HCT116 (cell line): Measurements from ENCODE around the gene RNPS1. TPM values are rescaled to one million over a fixed set of nuclear protein-coding genes. Genes with fewer than 3 reads are reported as not detected.

ENCODE experiments used
- ATAC-seq: fragments of 200-7000 bp; cut with Tn5 transposase; 2 replicates; pipeline ENCODE4 v1.9.1; 2020; ENCODE audit warnings: mild to moderate bottlenecking, moderate library complexity
- BruUV-seq: library from RNA; stranded (reverse); fragments of 400-500 nt; replicated peaks from 2 replicates; lab custom pipeline; 2021; lab: Mats Ljungman, UMichigan
- CTCF ChIA-PET: fragments of 300-600 bp; sonication (Branson Sonifier 250); formaldehyde crosslinking; loops from one replicate; lab custom pipeline; 2021; ENCODE audit warnings: antibody characterized with exemption; lab: Charles Lee
- POLR2A ChIA-PET: fragments of 300-600, 350-600 bp; sonication (Branson Sonifier 250); formaldehyde crosslinking; loops from one replicate; lab custom pipeline; 2021; ENCODE audit warnings: antibody characterized with exemption; lab: Charles Lee
- RAD21 ChIA-PET, 2 experiments: fragments of 300-600 bp; sonication (Branson Sonifier 250); formaldehyde crosslinking; loops; one replicate each; lab custom pipeline; 2023; ENCODE audit warnings: low total read pairs in 2 of 2; ENCODE audit not compliant: uncharacterized antibody in 2 of 2, unreplicated experiment in 2 of 2, low non-redundant PET in 1 of 2; lab: Charles Lee
- DNase-seq: peaks from one replicate; pipeline ENCODE4 v3.0.0-alpha.2; 2010; ENCODE audit warnings: low read depth, low spot score
- H2AFZ ChIP-seq: fragments of 200-600 bp; shearing (Covaris generic), sonication (generic); 2 replicates; pipeline ENCODE4 v1.6.1; 2017; ENCODE audit warnings: low read depth, mixed run types, mixed read lengths, antibody characterized with exemption, low read length; ENCODE audit not compliant: poor library complexity, severe bottlenecking
- H3K27ac ChIP-seq: 2 replicates; pipeline ENCODE4 v1.5.1; 2012; ENCODE audit warnings: low read depth, low read length
- H3K27me3 ChIP-seq: fragments of 200-600 bp; sonication (generic); 2 replicates; pipeline ENCODE4 v1.6.1; 2016; ENCODE audit warnings: mixed run types, low read length, mixed read lengths; ENCODE audit not compliant: insufficient read depth
- H3K36me3 ChIP-seq, 2 experiments: fragments of 200-500 bp in 1 of 2; fragments of 200-600 bp in 1 of 2; sonication (Bioruptor generic) in 1 of 2; sonication (generic) in 1 of 2; 2 replicates each; pipeline versions ENCODE4 v1.5.1 to v1.6.1; 2014 to 2016; ENCODE audit warnings: low read length in 2 of 2, inconsistent platforms in 1 of 2, mixed read lengths in 1 of 2, mixed run types in 1 of 2; ENCODE audit not compliant: insufficient read depth in 2 of 2, control insufficient read depth in 1 of 2
- H3K4me1 ChIP-seq, 2 experiments: fragments of 200-600 bp in 1 of 2; sonication (generic) in 1 of 2; 2 replicates each; pipeline versions ENCODE4 v1.5.1 to v1.6.1; 2012 to 2017; ENCODE audit warnings: low read length in 2 of 2, inconsistent platforms in 1 of 2, mild to moderate bottlenecking in 1 of 2, mixed read lengths in 1 of 2, mixed run types in 1 of 2, moderate library complexity in 1 of 2; ENCODE audit not compliant: insufficient read depth in 2 of 2, control insufficient read depth in 1 of 2
- H3K4me2 ChIP-seq: fragments of 200-600 bp; sonication (generic); 2 replicates; pipeline ENCODE4 v1.6.1; 2017; ENCODE audit warnings: mixed run types, low read length, mixed read lengths
- H3K4me3 ChIP-seq, 2 experiments: fragments of 200-600 bp in 1 of 2; sonication (generic) in 1 of 2; replicated peaks in 1 of 2; 2 replicates each; pipeline ENCODE4 v1.5.1; 2011 to 2016; ENCODE audit warnings: low read length in 2 of 2, control low read depth in 1 of 2, low read depth in 1 of 2, mild to moderate bottlenecking in 1 of 2, mixed read lengths in 1 of 2, mixed run types in 1 of 2
- H3K79me2 ChIP-seq: fragments of 200-600 bp; sonication (generic); 2 replicates; pipeline ENCODE4 v1.6.1; 2017; ENCODE audit warnings: mild to moderate bottlenecking, mixed run types, low read length, moderate library complexity, mixed read lengths; ENCODE audit not compliant: insufficient read depth
- H3K9ac ChIP-seq: fragments of 200-600 bp; sonication (generic); 2 replicates; pipeline ENCODE4 v1.6.1; 2016; ENCODE audit warnings: low read length, mixed read lengths
- H3K9me2 ChIP-seq: fragments of 200-600 bp; sonication (generic), shearing (Covaris generic); 2 replicates; pipeline ENCODE4 v1.6.1; 2017; ENCODE audit warnings: mixed run types, mild to moderate bottlenecking, moderate library complexity; ENCODE audit not compliant: insufficient read depth
- H3K9me3 ChIP-seq, 2 experiments: fragments of 200-500 bp in 1 of 2; fragments of 200-600 bp in 1 of 2; sonication (Bioruptor generic) in 1 of 2; sonication (generic) in 1 of 2; 2 replicates each; pipeline ENCODE4 v1.6.1; 2014 to 2017; ENCODE audit warnings: low read length in 2 of 2, mixed read lengths in 2 of 2, inconsistent platforms in 1 of 2, low read depth in 1 of 2, mild to moderate bottlenecking in 1 of 2, mixed run types in 1 of 2, moderate library complexity in 1 of 2; ENCODE audit not compliant: control insufficient read depth in 1 of 2, insufficient read depth in 1 of 2
- H4K20me1 ChIP-seq: fragments of 200-600 bp; sonication (generic), shearing (Covaris generic); 2 replicates; pipeline ENCODE4 v1.6.1; 2017; ENCODE audit warnings: mixed run types, mild to moderate bottlenecking, moderate library complexity; ENCODE audit not compliant: insufficient read depth
- CBX3 ChIP-seq: IDR thresholded peaks from 2 replicates; pipeline ENCODE4 v1.6.1; 2012; ENCODE audit warnings: low read depth
- CEBPB ChIP-seq: IDR thresholded peaks from 2 replicates; pipeline ENCODE4 v1.6.1; 2012; ENCODE audit warnings: low read depth
- CTCF ChIP-seq, 3 experiments: fragments of 200-600 bp in 1 of 3; sonication (generic) in 1 of 3; IDR thresholded peaks in 2 of 3; conservative IDR thresholded peaks in 1 of 3; 2 replicates each; pipeline ENCODE4 v1.5.1; 2012 to 2017; ENCODE audit warnings: low read depth in 2 of 3, low read length in 2 of 3, antibody characterized with exemption in 1 of 3, borderline replicate concordance in 1 of 3, control low read depth in 1 of 3, mild to moderate bottlenecking in 1 of 3, mixed read lengths in 1 of 3, mixed run types in 1 of 3, moderate library complexity in 1 of 3; ENCODE audit not compliant: insufficient read depth in 1 of 3
- EGR1 ChIP-seq: IDR thresholded peaks from 2 replicates; pipeline ENCODE4 v1.6.1; 2012; ENCODE audit warnings: low read depth
- ELF1 ChIP-seq: IDR thresholded peaks from 2 replicates; pipeline ENCODE4 v1.6.1; 2012; ENCODE audit warnings: low read depth, borderline replicate concordance
- EZH2phosphoT487 ChIP-seq: fragments of 200-600 bp; IDR thresholded peaks from 2 replicates; pipeline ENCODE4 v1.6.1; 2018; ENCODE audit warnings: antibody characterized with exemption, borderline replicate concordance
- FOSL1 ChIP-seq: IDR thresholded peaks from 2 replicates; pipeline ENCODE4 v1.6.1; 2012; ENCODE audit warnings: low read depth
- JUND ChIP-seq: IDR thresholded peaks from 2 replicates; pipeline ENCODE4 v1.6.1; 2012
- MAX ChIP-seq: IDR thresholded peaks from 2 replicates; pipeline ENCODE4 v1.6.1; 2012
- POLR2AphosphoS5 ChIP-seq: IDR thresholded peaks from 2 replicates; pipeline ENCODE4 v1.6.1; 2011; ENCODE audit warnings: mild to moderate bottlenecking, low read depth, low read length, moderate library complexity
- RAD21 ChIP-seq: IDR thresholded peaks from 2 replicates; pipeline ENCODE4 v1.6.1; 2012; ENCODE audit warnings: low read depth, mild to moderate bottlenecking
- SRF ChIP-seq: IDR thresholded peaks from 2 replicates; pipeline ENCODE4 v1.6.1; 2012; ENCODE audit warnings: low read depth
- TCF7L2 ChIP-seq: IDR thresholded peaks from 2 replicates; pipeline ENCODE4 v1.7.0; 2011; ENCODE audit warnings: borderline replicate concordance, inconsistent platforms; ENCODE audit not compliant: insufficient read depth, insufficient read length; ENCODE audit errors: extremely low read depth
- YY1 ChIP-seq: IDR thresholded peaks from 2 replicates; pipeline ENCODE4 v1.6.1; 2011; ENCODE audit warnings: low read length, low read depth, moderate library complexity, mild to moderate bottlenecking; ENCODE audit not compliant: insufficient replicate concordance; ENCODE audit errors: extremely low read depth
- ZNF274 ChIP-seq: fragments of 200-500 bp; sonication (Bioruptor generic); IDR thresholded peaks from 2 replicates; pipeline ENCODE4 v1.6.1; 2014; ENCODE audit warnings: mild to moderate bottlenecking, low read depth, low read length, inconsistent platforms
- intact Hi-C: fragments of 100-400 bp; cut with micrococcal nuclease; formaldehyde crosslinking; loops from 2 replicates; pipeline ENCODE4 v1.10.0; 2022
- total RNA-seq: library from RNA; stranded (reverse); gene quantifications from one replicate; pipeline ENCODE4 v1.2.1, GENCODE V29; 2021; ENCODE audit not compliant: unreplicated experiment
- TF ChIP-seq, protein P1 (sequence below): IDR thresholded peaks from 2 replicates; pipeline ENCODE4 v1.6.1; 2012
- TF ChIP-seq, protein P2 (sequence below): IDR thresholded peaks from 2 replicates; pipeline ENCODE4 v1.6.1; 2012; ENCODE audit warnings: low read depth
- TF ChIP-seq, protein P3 (sequence below): IDR thresholded peaks from 2 replicates; pipeline ENCODE4 v1.6.1; 2011; ENCODE audit warnings: mild to moderate bottlenecking, low read length, moderate library complexity; ENCODE audit not compliant: insufficient replicate concordance; ENCODE audit errors: extremely low read depth

RNPS1 gene
- total RNA-seq, 1 experiment from 2014 or later: 257 TPM

GRCh38 chr16:2229632-2230250 is 38.2 kb downstream of the RNPS1 start:
- no peak for DNase-seq
- Histone ChIP-seq H3K27me3 (no peaks in the 10 kb centered on the region), H4K20me1 (no peaks in the 10 kb centered on the region; the same call in 1 of the 2 replicates), H3K9me3 (no peaks in the 10 kb centered on the region), H3K9ac (no peak overlapping the region), H2AFZ (no peak overlapping the region), H3K4me3 (no peak overlapping the region), H3K79me2 (peaks cover 50% of the 10 kb centered on the region), H3K27ac (no peak overlapping the region; the same call in 1 of the 2 replicates), H3K4me2 (no peak overlapping the region), H3K9me2 (no peaks in the 10 kb centered on the region), H3K4me1 (peaks cover 19 to 20% of the 10 kb centered on the region in 2 experiments), H3K36me3 (peaks cover 9 to 19% of the 10 kb centered on the region in 2 experiments; a peak in 3 of 4 replicates)
- BruUV-seq: no TSS peak
- CTCF ChIA-PET: no interaction called here
- intact Hi-C loops: no loop called here
- POLR2A ChIA-PET: no interaction called here
- ATAC-seq: no peak
- TF ChIP-seq FOSL1: no peak
- TF ChIP-seq YY1: no peak
- TF ChIP-seq CEBPB: no peak
- no peak for TF ChIP-seq POLR2AphosphoS5
- TF ChIP-seq CBX3: no peak
- TF ChIP-seq EGR1: no peak
- TF ChIP-seq, protein P1, sequence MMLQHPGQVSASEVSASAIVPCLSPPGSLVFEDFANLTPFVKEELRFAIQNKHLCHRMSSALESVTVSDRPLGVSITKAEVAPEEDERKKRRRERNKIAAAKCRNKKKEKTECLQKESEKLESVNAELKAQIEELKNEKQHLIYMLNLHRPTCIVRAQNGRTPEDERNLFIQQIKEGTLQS: no peak
- TF ChIP-seq EZH2phosphoT487: no peak
- no peak for TF ChIP-seq ELF1
- no peak for TF ChIP-seq RAD21
- TF ChIP-seq MAX: no peak
- TF ChIP-seq JUND: no peak
- TF ChIP-seq, protein P2, sequence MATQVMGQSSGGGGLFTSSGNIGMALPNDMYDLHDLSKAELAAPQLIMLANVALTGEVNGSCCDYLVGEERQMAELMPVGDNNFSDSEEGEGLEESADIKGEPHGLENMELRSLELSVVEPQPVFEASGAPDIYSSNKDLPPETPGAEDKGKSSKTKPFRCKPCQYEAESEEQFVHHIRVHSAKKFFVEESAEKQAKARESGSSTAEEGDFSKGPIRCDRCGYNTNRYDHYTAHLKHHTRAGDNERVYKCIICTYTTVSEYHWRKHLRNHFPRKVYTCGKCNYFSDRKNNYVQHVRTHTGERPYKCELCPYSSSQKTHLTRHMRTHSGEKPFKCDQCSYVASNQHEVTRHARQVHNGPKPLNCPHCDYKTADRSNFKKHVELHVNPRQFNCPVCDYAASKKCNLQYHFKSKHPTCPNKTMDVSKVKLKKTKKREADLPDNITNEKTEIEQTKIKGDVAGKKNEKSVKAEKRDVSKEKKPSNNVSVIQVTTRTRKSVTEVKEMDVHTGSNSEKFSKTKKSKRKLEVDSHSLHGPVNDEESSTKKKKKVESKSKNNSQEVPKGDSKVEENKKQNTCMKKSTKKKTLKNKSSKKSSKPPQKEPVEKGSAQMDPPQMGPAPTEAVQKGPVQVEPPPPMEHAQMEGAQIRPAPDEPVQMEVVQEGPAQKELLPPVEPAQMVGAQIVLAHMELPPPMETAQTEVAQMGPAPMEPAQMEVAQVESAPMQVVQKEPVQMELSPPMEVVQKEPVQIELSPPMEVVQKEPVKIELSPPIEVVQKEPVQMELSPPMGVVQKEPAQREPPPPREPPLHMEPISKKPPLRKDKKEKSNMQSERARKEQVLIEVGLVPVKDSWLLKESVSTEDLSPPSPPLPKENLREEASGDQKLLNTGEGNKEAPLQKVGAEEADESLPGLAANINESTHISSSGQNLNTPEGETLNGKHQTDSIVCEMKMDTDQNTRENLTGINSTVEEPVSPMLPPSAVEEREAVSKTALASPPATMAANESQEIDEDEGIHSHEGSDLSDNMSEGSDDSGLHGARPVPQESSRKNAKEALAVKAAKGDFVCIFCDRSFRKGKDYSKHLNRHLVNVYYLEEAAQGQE: no peak
- TF ChIP-seq, protein P3, sequence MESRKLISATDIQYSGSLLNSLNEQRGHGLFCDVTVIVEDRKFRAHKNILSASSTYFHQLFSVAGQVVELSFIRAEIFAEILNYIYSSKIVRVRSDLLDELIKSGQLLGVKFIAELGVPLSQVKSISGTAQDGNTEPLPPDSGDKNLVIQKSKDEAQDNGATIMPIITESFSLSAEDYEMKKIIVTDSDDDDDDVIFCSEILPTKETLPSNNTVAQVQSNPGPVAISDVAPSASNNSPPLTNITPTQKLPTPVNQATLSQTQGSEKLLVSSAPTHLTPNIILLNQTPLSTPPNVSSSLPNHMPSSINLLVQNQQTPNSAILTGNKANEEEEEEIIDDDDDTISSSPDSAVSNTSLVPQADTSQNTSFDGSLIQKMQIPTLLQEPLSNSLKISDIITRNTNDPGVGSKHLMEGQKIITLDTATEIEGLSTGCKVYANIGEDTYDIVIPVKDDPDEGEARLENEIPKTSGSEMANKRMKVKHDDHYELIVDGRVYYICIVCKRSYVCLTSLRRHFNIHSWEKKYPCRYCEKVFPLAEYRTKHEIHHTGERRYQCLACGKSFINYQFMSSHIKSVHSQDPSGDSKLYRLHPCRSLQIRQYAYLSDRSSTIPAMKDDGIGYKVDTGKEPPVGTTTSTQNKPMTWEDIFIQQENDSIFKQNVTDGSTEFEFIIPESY: no peak
- TF ChIP-seq ZNF274: no peak
- TF ChIP-seq SRF: no peak
- no peak for TF ChIP-seq TCF7L2
- no peak for TF ChIP-seq CTCF (IDR thresholded peaks at IDR 0.05 in 2 of 3, conservative IDR thresholded peaks at IDR 0.05 in 1 of 3; ENCODE audit: borderline replicate concordance in 1 of 3, insufficient read depth in 1 of 3, low read depth in 2 of 3, low read length in 2 of 3)
- RAD21 ChIA-PET: no interaction called here
